GM12891 (cell line): ENCODE results near the gene LCA5.

ENCODE experiments used
- DNase-seq: peaks from one replicate; pipeline ENCODE4 v3.0.0; 2011; ENCODE audit warnings: low spot score; ENCODE audit not compliant: insufficient read length
- FAIRE-seq: peaks from 2 replicates; lab custom pipeline; 2011; peaks lifted over from hg19 to GRCh38; lab: Jason Lieb, UNC
- PAX5 ChIP-seq: IDR thresholded peaks from 2 replicates; pipeline ENCODE4 v1.6.1; 2011; ENCODE audit warnings: low read length, moderate library complexity, mild to moderate bottlenecking; ENCODE audit not compliant: insufficient read depth, severe bottlenecking
- POLR2A ChIP-seq: IDR thresholded peaks from 2 replicates; pipeline ENCODE4 v1.6.1; 2011; ENCODE audit warnings: low read depth, low read length, control low read depth
- POLR2AphosphoS5 ChIP-seq: IDR thresholded peaks from 2 replicates; pipeline ENCODE4 v1.6.1; 2011; ENCODE audit warnings: low read depth, low read length, control low read depth
- POU2F2 ChIP-seq: IDR thresholded peaks from 2 replicates; pipeline ENCODE4 v1.6.1; 2011; ENCODE audit warnings: low read depth, mild to moderate bottlenecking, control low read depth, low read length, moderate library complexity
- SPI1 ChIP-seq: IDR thresholded peaks from 2 replicates; pipeline ENCODE4 v1.6.1; 2011; ENCODE audit warnings: low read depth, low read length, control low read depth
- TAF1 ChIP-seq: IDR thresholded peaks from 2 replicates; pipeline ENCODE4 v1.6.1; 2011; ENCODE audit warnings: low read depth, low read length, control low read depth

LCA5 gene

GRCh38 chr6:79564636-79565035, 27.4 kb upstream of the LCA5 start:
- TF ChIP-seq POLR2AphosphoS5 (no peak), POLR2A (no peak), POU2F2 (no peak), TAF1 (no peak), PAX5 (no peak), SPI1 (no peak)
- FAIRE-seq (no peak), DNase-seq (no peak)

- FAIRE-seq (no peak), DNase-seq (no peak)
- TF ChIP-seq POU2F2 (no peak), TAF1 (no peak), PAX5 (no peak), SPI1 (no peak), POLR2A (no peak), POLR2AphosphoS5 (no peak)
These were observed 22.5 kb upstream of the LCA5 start for GRCh38 chr6:79559706-79560105.

GRCh38 chr6:79557673-79558467, 20.6 kb upstream of the LCA5 start:
- FAIRE-seq (no peak), DNase-seq (no peak)
- TF ChIP-seq PAX5 (no peak), TAF1 (no peak), POLR2A (no peak), POU2F2 (no peak), POLR2AphosphoS5 (no peak), SPI1 (no peak)

- FAIRE-seq, result no peak
- DNase-seq, result no peak
- TF ChIP-seq SPI1 (no peak), POLR2A (no peak), POLR2AphosphoS5 (no peak), TAF1 (no peak), PAX5 (no peak), POU2F2 (no peak)
These were observed 17.1 kb upstream of the LCA5 start for GRCh38 chr6:79554305-79554704.

- DNase-seq (no peak), FAIRE-seq (no peak)
- TF ChIP-seq POLR2A (no peak), TAF1 (no peak), SPI1 (no peak), POU2F2 (no peak), PAX5 (no peak), POLR2AphosphoS5 (no peak)
These were observed 14.2 kb upstream of the LCA5 start for GRCh38 chr6:79551401-79551800.

- TF ChIP-seq POLR2A, result no peak
- TF ChIP-seq SPI1, result no peak
- no peak for TF ChIP-seq PAX5
- no peak for TF ChIP-seq TAF1
- no peak for TF ChIP-seq POU2F2
- TF ChIP-seq POLR2AphosphoS5, result no peak
- DNase-seq (no peak), FAIRE-seq (no peak)
These were observed 11.1 kb upstream of the LCA5 start for GRCh38 chr6:79548304-79548703.

GRCh38 chr6:79546186-79546585, 9.0 kb upstream of the LCA5 start:
- DNase-seq, result no peak
- no peak for FAIRE-seq
- no peak for TF ChIP-seq PAX5
- TF ChIP-seq POLR2A, result no peak
- 0 out of 2 replicates have a peak, but pooled peaks have one; percentile 24 for TF ChIP-seq SPI1

GRCh38 chr6:79544939-79545450, 7.8 kb upstream of the LCA5 start:
- DNase-seq, result peak; percentile 30
- TF ChIP-seq PAX5 (no peak), POU2F2 (0 out of 2 replicates have a peak, but pooled peaks have one; percentile 18), SPI1 (peak; percentile 49; the same call in 1 of the 2 replicates), TAF1 (no peak)
- FAIRE-seq, result no peak

- TF ChIP-seq POU2F2 (no peak), POLR2A (no peak), PAX5 (peak; percentile 56), POLR2AphosphoS5 (no peak), TAF1 (no peak)
- no peak for FAIRE-seq
- DNase-seq, result no peak
These were observed 7.2 kb upstream of the LCA5 start for GRCh38 chr6:79544299-79544927.
